HEK293 (cell line): ENCODE measurements around the gene C19orf12.

Experiments
- TF ChIP-seq, protein P1 (sequence below): fragments of 450-650 bp; formaldehyde crosslinking; IDR thresholded peaks from 2 replicates; pipeline ENCODE4 v1.5.1; 2016; ENCODE audit warnings: missing biosample characterization, missing genetic modification characterization
- TF ChIP-seq, protein P2 (sequence below): fragments of 450-650 bp; formaldehyde crosslinking; IDR thresholded peaks from 2 replicates; pipeline ENCODE4 v1.5.1; 2016; ENCODE audit warnings: missing biosample characterization, missing genetic modification characterization

DNA sequence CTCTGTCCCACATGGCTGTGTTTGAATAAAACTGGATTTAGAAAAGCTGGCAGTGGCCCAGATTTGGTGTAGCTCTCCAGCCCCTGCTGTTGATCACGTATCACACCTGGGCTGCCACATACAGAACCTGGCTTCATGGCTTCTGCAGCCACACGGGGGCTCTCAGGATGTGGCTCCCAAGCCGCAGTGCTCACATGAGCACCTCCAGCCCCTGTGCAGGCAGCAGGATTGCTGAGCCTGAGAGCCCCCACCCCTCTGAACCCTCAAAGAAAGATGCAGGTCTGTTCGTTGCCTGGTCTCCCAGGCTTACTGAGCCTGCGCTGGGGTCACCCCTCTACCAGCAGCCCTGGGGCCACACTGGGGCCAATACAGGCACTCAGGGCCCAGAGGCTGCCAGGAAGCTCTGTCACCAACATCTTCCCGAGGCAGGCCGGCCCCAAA is 47.1 kb downstream of the C19orf12 start:
- TF ChIP-seq, protein P1, sequence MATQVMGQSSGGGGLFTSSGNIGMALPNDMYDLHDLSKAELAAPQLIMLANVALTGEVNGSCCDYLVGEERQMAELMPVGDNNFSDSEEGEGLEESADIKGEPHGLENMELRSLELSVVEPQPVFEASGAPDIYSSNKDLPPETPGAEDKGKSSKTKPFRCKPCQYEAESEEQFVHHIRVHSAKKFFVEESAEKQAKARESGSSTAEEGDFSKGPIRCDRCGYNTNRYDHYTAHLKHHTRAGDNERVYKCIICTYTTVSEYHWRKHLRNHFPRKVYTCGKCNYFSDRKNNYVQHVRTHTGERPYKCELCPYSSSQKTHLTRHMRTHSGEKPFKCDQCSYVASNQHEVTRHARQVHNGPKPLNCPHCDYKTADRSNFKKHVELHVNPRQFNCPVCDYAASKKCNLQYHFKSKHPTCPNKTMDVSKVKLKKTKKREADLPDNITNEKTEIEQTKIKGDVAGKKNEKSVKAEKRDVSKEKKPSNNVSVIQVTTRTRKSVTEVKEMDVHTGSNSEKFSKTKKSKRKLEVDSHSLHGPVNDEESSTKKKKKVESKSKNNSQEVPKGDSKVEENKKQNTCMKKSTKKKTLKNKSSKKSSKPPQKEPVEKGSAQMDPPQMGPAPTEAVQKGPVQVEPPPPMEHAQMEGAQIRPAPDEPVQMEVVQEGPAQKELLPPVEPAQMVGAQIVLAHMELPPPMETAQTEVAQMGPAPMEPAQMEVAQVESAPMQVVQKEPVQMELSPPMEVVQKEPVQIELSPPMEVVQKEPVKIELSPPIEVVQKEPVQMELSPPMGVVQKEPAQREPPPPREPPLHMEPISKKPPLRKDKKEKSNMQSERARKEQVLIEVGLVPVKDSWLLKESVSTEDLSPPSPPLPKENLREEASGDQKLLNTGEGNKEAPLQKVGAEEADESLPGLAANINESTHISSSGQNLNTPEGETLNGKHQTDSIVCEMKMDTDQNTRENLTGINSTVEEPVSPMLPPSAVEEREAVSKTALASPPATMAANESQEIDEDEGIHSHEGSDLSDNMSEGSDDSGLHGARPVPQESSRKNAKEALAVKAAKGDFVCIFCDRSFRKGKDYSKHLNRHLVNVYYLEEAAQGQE (tag by site-specific recombination): no peak
- TF ChIP-seq, protein P2, sequence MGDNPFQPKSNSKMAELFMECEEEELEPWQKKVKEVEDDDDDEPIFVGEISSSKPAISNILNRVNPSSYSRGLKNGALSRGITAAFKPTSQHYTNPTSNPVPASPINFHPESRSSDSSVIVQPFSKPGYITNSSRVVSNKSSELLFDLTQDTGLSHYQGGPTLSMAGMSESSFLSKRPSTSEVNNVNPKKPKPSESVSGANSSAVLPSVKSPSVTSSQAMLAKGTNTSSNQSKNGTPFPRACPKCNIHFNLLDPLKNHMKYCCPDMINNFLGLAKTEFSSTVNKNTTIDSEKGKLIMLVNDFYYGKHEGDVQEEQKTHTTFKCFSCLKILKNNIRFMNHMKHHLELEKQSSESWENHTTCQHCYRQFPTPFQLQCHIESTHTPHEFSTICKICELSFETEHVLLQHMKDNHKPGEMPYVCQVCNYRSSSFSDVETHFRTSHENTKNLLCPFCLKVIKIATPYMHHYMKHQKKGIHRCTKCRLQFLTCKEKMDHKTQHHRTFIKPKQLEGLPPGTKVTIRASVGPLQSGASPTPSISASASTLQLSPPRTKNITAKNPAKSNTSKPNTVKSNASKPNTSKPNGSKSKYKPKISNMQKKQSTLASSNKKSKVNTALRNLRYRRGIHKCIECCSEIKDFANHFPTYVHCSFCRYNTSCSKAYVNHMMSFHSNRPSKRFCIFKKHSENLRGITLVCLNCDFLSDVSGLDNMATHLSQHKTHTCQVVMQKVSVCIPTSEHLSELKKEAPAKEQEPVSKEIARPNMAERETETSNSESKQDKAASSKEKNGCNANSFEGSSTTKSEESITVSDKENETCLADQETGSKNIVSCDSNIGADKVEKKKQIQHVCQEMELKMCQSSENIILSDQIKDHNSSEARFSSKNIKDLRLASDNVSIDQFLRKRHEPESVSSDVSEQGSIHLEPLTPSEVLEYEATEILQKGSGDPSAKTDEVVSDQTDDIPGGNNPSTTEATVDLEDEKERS (tag by site-specific recombination): no peak
